Endothelial cell of umbilical vein (primary cell): ENCODE measurements around the gene DCDC2B. TPM values are rescaled to one million over a fixed set of nuclear protein-coding genes. Genes with fewer than 3 reads are reported as not detected.

Source experiments
- BruUV-seq: library from RNA; stranded (reverse); fragments of 400-500 nt; replicated peaks from 2 replicates; lab custom pipeline; 2021; lab: Mats Ljungman, UMichigan
- CTCF ChIA-PET: fragments of 300-600, 350-600 bp; sonication (Branson Sonifier 250); formaldehyde crosslinking; loops from one replicate; lab custom pipeline; 2021; ENCODE audit warnings: antibody characterized with exemption, inconsistent platforms; lab: Charles Lee
- POLR2A ChIA-PET: fragments of 300-600, 350-600 bp; sonication (Branson Sonifier 250); formaldehyde crosslinking; loops from one replicate; lab custom pipeline; 2021; ENCODE audit warnings: antibody characterized with exemption, inconsistent platforms; lab: Charles Lee
- DNase-seq: peaks from one replicate; pipeline ENCODE4 v3.0.0-alpha.2; 2011; ENCODE audit warnings: low read depth, low spot score
- FAIRE-seq: peaks from 2 replicates; lab custom pipeline; 2011; peaks lifted over from hg19 to GRCh38; lab: Jason Lieb, UNC
- H2AFZ ChIP-seq: 2 replicates; pipeline ENCODE4 v1.6.0; 2012; ENCODE audit warnings: low read depth, low read length, control low read depth, inconsistent platforms
- H3K27ac ChIP-seq: 2 replicates; pipeline ENCODE4 v1.5.1; 2011; ENCODE audit warnings: low read depth, mild to moderate bottlenecking, control low read depth, low read length, moderate library complexity; ENCODE audit not compliant: insufficient read depth
- H3K27me3 ChIP-seq, 2 experiments: 2 replicates each; pipeline versions ENCODE4 v1.6.0 to v1.6.1; 2011; ENCODE audit warnings: low read length in 2 of 2, mixed read lengths in 1 of 2; ENCODE audit not compliant: control insufficient read depth in 2 of 2, insufficient read depth in 2 of 2
- H3K36me3 ChIP-seq, 2 experiments: 2 replicates in 1 of 2; 3 replicates in 1 of 2; pipeline ENCODE4 v1.5.1; 2011; ENCODE audit warnings: low read length in 2 of 2, mild to moderate bottlenecking in 1 of 2, moderate library complexity in 1 of 2; ENCODE audit not compliant: control insufficient read depth in 2 of 2, insufficient read depth in 2 of 2; ENCODE audit errors: extremely low read depth in 1 of 2
- H3K4me1 ChIP-seq: 3 replicates; pipeline ENCODE4 v1.5.1; 2011; ENCODE audit warnings: mild to moderate bottlenecking, low read length; ENCODE audit not compliant: control insufficient read depth, insufficient read depth; ENCODE audit errors: extremely low read depth
- H3K4me2 ChIP-seq: 2 replicates; pipeline ENCODE4 v1.6.1; 2011; ENCODE audit warnings: low read length, control low read depth, mixed read lengths; ENCODE audit not compliant: insufficient read depth
- H3K4me3 ChIP-seq, 3 experiments: fragments of 200-600 bp in 1 of 3; sonication (generic), shearing (Covaris generic) in 1 of 3; replicated peaks in 1 of 3; 2 replicates each; pipeline ENCODE4 v1.5.1; 2011 to 2016; ENCODE audit warnings: control low read depth in 3 of 3, low read length in 3 of 3, mild to moderate bottlenecking in 2 of 3, inconsistent platforms in 1 of 3, low read depth in 1 of 3, moderate library complexity in 1 of 3; ENCODE audit not compliant: insufficient read depth in 1 of 3
- H3K79me2 ChIP-seq: 2 replicates; pipeline ENCODE4 v1.6.0; 2012; ENCODE audit warnings: low read length, inconsistent platforms; ENCODE audit not compliant: control insufficient read depth, insufficient read depth
- H3K9ac ChIP-seq: replicated peaks from 2 replicates; pipeline ENCODE3; 2011; ENCODE audit warnings: low read length, control low read depth; ENCODE audit not compliant: insufficient read depth; ENCODE audit errors: extremely low read depth
- H3K9me1 ChIP-seq: replicated peaks from 3 replicates; pipeline ENCODE4 v1.6.0; 2011; ENCODE audit warnings: mild to moderate bottlenecking, low read length; ENCODE audit not compliant: control insufficient read depth, insufficient read depth; ENCODE audit errors: extremely low read depth
- H3K9me3 ChIP-seq: replicated peaks from 2 replicates; pipeline ENCODE4 v1.5.1; 2012; ENCODE audit warnings: low read length, inconsistent platforms; ENCODE audit not compliant: control insufficient read depth, insufficient read depth
- H4K20me1 ChIP-seq: replicated peaks from 2 replicates; pipeline ENCODE3; 2011; ENCODE audit warnings: mild to moderate bottlenecking, low read length; ENCODE audit not compliant: control insufficient read depth, insufficient read depth; ENCODE audit errors: extremely low read depth
- EZH2 ChIP-seq: IDR thresholded peaks from 2 replicates; pipeline ENCODE4 v1.6.1; 2012; ENCODE audit warnings: borderline replicate concordance, low read depth, mild to moderate bottlenecking, moderate library complexity, low read length, inconsistent platforms; ENCODE audit not compliant: severe bottlenecking
- FOS ChIP-seq: IDR thresholded peaks from 2 replicates; pipeline ENCODE4 v1.6.1; 2011; ENCODE audit warnings: mild to moderate bottlenecking, low read length, moderate library complexity, borderline replicate concordance; ENCODE audit not compliant: insufficient read depth
- GATA2 ChIP-seq: IDR thresholded peaks from 2 replicates; pipeline ENCODE4 v1.7.0; 2011; ENCODE audit warnings: low read depth, mild to moderate bottlenecking, moderate library complexity, mixed read lengths, low read length; ENCODE audit not compliant: insufficient read length, insufficient read depth
- JUN ChIP-seq: IDR thresholded peaks from 2 replicates; pipeline ENCODE4 v1.6.1; 2011; ENCODE audit warnings: borderline replicate concordance, low read depth; ENCODE audit not compliant: insufficient read length, insufficient read depth
- MYC ChIP-seq: IDR thresholded peaks from one replicate; pipeline ENCODE4 v1.6.1; 2011; ENCODE audit warnings: mild to moderate bottlenecking, low read depth, low read length
- POLR2A ChIP-seq: IDR thresholded peaks from 2 replicates; pipeline ENCODE4 v1.6.1; 2012; ENCODE audit warnings: low read depth, mild to moderate bottlenecking, control low read depth, low read length
- POLR2AphosphoS5 ChIP-seq: IDR thresholded peaks from 2 replicates; pipeline ENCODE4 v1.6.1; 2012; ENCODE audit warnings: low read depth, mild to moderate bottlenecking, control low read depth, low read length, moderate library complexity; ENCODE audit not compliant: insufficient read depth
- dilution Hi-C: fragments of 300-500 bp; cut with MboI; formaldehyde crosslinking; loops from one replicate; pipeline ENCODE4 v1.15.0; 2019; ENCODE audit warnings: low sequenced_read_pairs; ENCODE audit not compliant: extremely low pct_ligation_motif_present
- intact Hi-C: fragments of 100-400 bp; cut with micrococcal nuclease; formaldehyde crosslinking; loops from one replicate; pipeline ENCODE4 v1.10.0; 2022
- polyA plus RNA-seq, 4 experiments: library from polyadenylated mRNA; depleted of rRNA in 3 of 4; stranded (reverse) in 3 of 4; unstranded in 1 of 4; fragments of >200 nt; gene quantifications; 2 replicates each; pipeline versions ENCODE4 v1.2.1 to v1.2.3, GENCODE V29; 2011 to 2012; ENCODE audit warnings: missing spikeins in 1 of 4
- total RNA-seq: library from RNA; stranded (reverse); gene quantifications from 2 replicates; pipeline ENCODE4 v1.2.3, GENCODE V29; 2021
- TF ChIP-seq, protein P1 (sequence below): IDR thresholded peaks from 2 replicates; pipeline ENCODE4 v1.6.1; 2011; ENCODE audit not compliant: insufficient read depth, insufficient read length
- TF ChIP-seq, protein P2 (sequence below), 2 donors: IDR thresholded peaks; 1 replicate in 1 of 2; 2 replicates in 1 of 2; pipeline ENCODE4 v1.5.1; 2011; ENCODE audit warnings: low read length in 2 of 2, mild to moderate bottlenecking in 2 of 2, moderate library complexity in 2 of 2, control low read depth in 1 of 2, inconsistent platforms in 1 of 2, low read depth in 1 of 2; ENCODE audit not compliant: insufficient read depth in 1 of 2; ENCODE audit errors: extremely low read depth in 1 of 2

Gene DCDC2B
- total and polyA plus RNA-seq, 2 donors (not counting 3 experiments of a cell fraction or from before 2014, with no cell fraction given) = not detected

DNA sequence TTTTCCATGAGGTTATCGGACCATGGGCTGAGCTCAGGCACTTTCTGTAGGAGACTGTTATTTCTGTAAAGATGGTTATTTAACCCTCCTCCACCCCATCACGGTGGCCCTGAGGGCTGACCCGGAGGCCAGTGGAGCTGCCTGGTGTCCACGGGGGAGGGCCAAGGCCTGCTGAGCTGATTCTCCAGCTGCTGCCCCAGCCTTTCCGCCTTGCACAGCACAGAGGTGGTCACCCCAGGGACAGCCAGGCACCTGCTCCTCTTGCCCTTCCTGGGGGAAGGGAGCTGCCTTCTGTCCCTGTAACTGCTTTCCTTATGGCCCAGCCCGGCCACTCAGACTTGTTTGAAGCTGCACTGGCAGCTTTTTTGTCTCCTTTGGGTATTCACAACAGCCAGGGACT lies 11.1 kb upstream of the DCDC2B start:
- DNase-seq = no peak
- Histone ChIP-seq H2AFZ (no peak overlapping the region), H3K79me2 (no peaks in the 10 kb centered on the region), H3K9ac (no peak overlapping the region), H3K27ac (no peak overlapping the region), H3K9me1 (no peaks in the 10 kb centered on the region), H3K4me3 (no peak overlapping the region), H3K27me3 (no peaks in the 10 kb centered on the region), H4K20me1 (no peaks in the 10 kb centered on the region), H3K4me2 (no peak overlapping the region), H3K36me3 (peaks cover 21 to 38% of the 10 kb centered on the region in 2 experiments), H3K4me1 (peaks cover 8% of the 10 kb centered on the region), H3K9me3 (no peaks in the 10 kb centered on the region)
- no peak for TF ChIP-seq GATA2
- TF ChIP-seq, protein P1, sequence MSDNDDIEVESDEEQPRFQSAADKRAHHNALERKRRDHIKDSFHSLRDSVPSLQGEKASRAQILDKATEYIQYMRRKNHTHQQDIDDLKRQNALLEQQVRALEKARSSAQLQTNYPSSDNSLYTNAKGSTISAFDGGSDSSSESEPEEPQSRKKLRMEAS = no peak
- TF ChIP-seq JUN = no peak
- no peak for TF ChIP-seq POLR2AphosphoS5
- TF ChIP-seq FOS = no peak
- no peak for TF ChIP-seq EZH2
- no peak for TF ChIP-seq MYC
- no peak for TF ChIP-seq POLR2A
- TF ChIP-seq, protein P2, sequence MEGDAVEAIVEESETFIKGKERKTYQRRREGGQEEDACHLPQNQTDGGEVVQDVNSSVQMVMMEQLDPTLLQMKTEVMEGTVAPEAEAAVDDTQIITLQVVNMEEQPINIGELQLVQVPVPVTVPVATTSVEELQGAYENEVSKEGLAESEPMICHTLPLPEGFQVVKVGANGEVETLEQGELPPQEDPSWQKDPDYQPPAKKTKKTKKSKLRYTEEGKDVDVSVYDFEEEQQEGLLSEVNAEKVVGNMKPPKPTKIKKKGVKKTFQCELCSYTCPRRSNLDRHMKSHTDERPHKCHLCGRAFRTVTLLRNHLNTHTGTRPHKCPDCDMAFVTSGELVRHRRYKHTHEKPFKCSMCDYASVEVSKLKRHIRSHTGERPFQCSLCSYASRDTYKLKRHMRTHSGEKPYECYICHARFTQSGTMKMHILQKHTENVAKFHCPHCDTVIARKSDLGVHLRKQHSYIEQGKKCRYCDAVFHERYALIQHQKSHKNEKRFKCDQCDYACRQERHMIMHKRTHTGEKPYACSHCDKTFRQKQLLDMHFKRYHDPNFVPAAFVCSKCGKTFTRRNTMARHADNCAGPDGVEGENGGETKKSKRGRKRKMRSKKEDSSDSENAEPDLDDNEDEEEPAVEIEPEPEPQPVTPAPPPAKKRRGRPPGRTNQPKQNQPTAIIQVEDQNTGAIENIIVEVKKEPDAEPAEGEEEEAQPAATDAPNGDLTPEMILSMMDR (IDR thresholded peaks at IDR 0.05; ENCODE audit: extremely low read depth in 1 of 2, insufficient read depth in 1 of 2, low read depth in 1 of 2, low read length in 2 of 2) = no peak
- dilution Hi-C loops (no loop called here), intact Hi-C loops (no loop called here)
- no TSS peak for BruUV-seq
- CTCF ChIA-PET = interaction anchor here (0.9 to 1.0 kb wide), 2 partner anchors 8 to 18 kb away, joined by 3 to 4 read pairs; no protein-coding TSS in a partner anchor
- POLR2A ChIA-PET = interaction anchor here (0.7 kb wide), 1 partner anchor 37 kb away, joined by 4 read pairs; no protein-coding TSS in a partner anchor
- no peak for FAIRE-seq
